CD4-positive, alpha-beta T cell treated with Interleukin-6 for 4 hours (primary cell): ENCODE measurements around the gene AFP.

Experiments
- DNase-seq: peaks from one replicate; pipeline ENCODE4 v3.0.0-alpha.2; 2020; ENCODE audit warnings: mixed read lengths

Gene AFP

DNA sequence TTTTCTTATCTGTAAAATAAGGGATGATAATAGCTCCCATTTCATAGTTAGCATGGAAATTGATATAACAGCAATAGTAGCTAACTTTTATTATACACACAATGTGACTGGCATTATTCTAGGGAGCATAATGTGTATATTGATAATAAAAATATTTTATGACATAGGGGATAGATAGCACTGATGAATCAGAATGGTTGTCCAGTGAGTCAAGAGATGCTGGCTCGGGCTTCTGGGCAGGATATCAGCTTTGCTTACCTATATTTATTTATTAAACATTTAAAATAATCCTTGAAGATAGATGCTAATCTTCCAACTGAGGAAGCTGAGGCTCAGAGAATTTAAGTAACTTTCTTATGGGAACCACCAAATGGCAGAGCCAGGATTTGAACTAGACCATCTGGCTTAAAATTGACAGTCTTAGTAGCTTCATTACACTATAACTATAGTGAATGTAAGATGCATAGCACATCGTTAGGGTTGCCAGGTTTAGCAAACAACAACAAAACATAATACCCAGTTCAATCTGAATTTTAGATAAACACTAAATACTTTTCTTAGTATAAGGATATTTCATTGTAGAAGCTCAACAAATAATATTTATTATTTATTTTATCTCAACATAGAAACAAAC lies 2.7 kb downstream of the AFP start:
- DNase-seq, result no peak

GRCh38 chr4:73439445-73439844 lies 3.4 kb downstream of the AFP start:
- no peak for DNase-seq

DNA sequence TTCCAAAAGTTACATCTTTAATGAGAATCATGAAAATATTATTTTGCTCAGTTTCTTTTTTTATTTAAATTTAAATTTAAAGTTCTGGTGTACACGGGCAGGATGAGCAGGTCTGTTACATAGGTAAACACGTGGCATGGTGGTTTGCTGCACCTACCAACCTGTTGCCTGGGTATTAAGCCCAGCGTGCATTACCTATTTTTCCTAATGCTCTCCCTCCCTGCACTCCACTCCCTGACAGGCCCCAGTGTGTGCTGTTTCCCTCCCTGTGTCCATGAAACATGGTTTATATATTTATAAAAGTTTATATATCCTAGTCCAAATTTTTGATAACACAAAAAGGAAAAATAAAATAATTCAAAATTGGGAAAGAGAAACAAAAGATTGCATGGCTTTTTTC lies 4.0 kb downstream of the AFP start:
- no peak for DNase-seq

DNA sequence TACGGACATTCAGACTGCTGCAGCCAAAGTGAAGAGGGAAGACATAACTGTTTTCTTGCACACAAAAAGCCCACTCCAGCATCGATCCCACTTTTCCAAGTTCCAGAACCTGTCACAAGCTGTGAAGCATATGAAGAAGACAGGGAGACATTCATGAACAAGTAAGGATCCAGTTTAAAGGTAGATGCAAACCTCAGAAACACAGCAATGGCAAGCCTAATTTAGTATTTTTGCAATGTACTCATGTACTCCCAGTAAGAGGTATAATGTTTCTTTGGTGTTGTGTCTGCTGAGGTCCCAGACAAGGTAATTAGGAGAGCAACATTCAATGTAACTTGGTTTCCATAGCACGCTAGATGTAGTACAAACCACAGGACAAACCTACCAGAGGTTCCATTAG lies 4.6 kb downstream of the AFP start:
- DNase-seq, result no peak

- no peak for DNase-seq
Measured at GRCh38 chr4:73442275-73442674, 6.3 kb downstream of the AFP start.

DNA sequence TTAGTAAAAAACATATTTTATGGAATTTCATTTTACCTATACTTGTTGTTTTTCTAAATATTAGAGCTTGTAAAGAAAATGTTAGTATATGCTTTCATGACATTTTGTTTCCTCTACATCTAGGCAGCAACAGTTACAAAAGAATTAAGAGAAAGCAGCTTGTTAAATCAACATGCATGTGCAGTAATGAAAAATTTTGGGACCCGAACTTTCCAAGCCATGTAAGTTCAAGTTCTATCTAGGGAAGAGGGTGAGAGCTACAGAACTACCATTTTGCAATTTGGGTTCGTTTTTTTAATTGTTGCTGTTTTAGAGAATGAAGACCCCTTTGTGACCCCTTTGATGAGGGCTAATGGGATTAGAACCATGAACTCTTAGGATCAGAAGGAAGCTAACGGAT lies 7.2 kb downstream of the AFP start:
- DNase-seq, result no peak

GRCh38 chr4:73445383-73446335 lies 9.6 kb downstream of the AFP start:
- DNase-seq, result no peak

DNA sequence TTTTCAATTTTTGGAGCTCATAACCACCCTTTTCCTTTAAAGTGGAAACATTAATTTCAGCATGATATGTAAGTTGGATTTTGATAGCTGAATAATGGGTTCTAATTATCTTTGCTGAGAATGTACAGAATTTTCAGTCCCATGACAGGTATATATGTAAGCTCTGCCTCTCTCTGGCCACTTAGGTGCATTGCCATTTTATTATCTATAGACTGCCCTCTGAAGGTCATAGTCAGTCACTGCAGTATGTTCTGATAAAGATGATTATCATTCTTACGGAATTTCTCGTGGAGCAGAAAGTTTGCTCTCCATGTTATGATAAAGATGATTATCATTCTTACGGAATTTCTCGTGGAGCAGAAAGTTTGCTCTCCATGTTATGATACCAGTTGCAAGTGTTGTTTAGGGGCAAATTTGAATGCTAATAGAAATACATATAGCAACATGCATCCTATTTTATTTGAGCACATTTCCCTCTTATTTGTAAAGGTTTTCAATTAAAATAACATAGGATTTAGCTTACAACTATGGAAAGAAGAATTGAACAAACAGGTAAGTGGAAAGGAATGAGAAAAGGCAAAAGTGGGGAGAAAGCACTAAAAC lies 10.4 kb downstream of the AFP start:
- DNase-seq, result no peak

DNA sequence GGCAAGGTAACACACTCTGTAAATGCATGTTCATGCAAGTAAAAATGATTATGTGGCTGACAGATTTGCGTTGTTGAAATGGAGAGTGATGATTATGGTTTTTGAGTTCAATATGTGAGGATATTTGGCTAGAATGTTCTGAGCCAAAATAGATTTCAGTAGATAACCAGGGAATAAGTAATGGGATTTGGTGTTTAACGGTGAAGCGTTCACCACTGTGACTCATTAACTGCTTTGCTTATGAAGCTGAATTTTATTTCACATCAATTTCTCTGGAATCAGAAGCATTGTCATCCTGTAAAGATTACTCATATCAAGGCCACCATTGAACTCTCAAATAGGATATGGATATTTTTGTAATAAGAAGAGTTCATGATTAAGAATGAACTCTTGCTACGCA lies 11.7 kb downstream of the AFP start:
- no peak for DNase-seq

DNA sequence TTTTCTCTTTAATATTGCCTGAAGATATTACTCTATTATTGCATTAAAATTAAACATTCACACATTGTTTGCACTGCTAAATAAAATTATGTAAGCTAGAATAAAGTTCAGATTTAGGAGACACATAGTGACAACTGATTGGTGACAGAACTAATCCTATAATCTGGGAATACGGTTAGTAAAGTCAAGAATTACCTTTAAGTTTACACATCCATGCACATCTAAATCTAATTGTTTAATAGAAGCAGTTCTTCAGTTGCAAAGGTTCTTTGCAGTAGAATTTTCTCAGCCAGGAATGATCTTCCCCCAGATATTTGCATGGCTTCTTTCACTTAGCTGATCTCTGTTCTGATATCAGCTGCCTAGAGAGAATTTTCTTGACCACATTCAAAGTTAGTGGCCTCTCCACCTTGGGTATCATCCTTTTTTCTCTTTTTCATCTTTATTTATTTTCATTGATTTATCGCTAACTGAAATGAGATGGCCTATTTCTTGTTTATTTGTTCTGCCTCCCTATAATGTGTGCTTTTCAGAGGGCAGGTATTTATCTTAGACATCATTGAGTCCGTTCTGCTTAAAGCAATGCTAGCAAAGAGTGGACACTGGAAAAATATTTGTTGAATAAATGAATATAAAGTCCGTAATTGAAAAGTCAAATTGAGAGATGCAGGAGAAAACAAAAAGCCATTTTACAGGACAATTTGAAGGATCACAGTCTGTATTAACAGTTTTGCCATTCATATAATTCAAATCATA lies 12.6 kb downstream of the AFP start:
- no peak for DNase-seq

- DNase-seq, result no peak
Measured at GRCh38 chr4:73450398-73451004, 14.5 kb downstream of the AFP start.

- DNase-seq, result no peak
Measured at GRCh38 chr4:73451404-73451803, 15.4 kb downstream of the AFP start.

DNA sequence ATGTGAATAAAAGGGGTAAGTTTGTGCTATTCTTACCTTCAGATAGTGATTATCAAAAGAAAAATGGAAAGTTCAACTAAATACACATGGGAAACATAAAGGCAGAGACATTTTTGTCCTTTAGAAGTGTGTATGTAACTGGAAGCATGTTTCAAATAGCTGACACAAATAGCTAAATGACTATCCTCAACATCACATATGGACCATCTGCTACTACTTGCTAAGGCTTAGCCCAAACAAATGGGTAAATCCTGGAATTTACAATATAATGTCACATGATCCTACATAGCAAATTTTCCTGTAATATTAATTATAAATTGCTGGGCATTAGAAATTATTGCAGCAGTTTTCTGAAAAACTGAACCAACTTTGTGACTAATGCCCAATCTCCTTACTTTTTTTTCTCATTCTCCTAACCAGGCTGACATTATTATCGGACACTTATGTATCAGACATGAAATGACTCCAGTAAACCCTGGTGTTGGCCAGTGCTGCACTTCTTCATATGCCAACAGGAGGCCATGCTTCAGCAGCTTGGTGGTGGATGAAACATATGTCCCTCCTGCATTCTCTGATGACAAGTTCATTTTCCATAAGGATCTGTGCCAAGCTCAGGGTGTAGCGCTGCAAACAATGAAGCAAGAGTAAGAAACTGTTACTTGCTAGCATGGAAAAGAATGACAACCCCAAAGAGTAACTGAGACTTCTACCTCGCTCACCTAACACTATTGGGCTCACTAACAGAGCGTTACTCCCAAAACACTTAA lies 16.1 kb downstream of the AFP start:
- no peak for DNase-seq

DNA sequence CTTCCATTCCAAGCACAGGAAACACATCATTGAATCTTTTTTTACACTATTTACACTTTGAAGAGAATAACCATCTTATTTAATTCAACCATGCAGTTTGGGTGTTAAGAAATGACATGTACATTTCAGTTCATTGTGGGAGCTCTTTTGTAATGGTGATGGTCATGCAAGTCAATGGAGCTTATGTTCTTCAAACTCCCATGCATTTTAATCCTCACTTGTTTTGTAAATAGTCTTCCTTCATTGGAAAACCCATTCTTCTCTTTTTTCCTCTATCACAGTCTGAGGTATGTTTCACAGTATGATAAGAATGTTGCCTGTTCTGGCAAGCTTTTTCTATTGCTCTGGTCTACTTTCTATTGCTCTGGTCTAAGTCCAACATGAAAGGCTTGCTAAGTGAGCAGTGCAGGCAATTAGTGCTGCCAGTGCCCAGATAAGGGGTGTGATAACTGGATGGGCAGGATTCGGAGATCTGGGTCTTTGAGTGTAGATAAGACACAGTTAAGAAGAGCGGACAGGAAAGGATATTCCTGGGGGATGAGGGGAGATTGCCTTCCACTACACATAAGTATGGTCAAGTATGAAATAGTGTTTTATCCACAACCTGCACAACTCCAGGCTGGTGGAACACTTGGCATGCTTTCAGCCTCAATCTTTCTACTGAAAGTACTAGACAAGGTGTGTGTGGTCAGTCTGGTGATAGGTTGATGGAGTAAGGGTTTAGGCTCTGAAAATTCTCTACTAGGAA lies 17.1 kb downstream of the AFP start:
- DNase-seq, result no peak

- DNase-seq, result no peak
Measured at GRCh38 chr4:73453701-73454005, 17.6 kb downstream of the AFP start.

- no peak for DNase-seq
Measured at GRCh38 chr4:73454920-73455319, 18.9 kb downstream of the AFP start.

DNA sequence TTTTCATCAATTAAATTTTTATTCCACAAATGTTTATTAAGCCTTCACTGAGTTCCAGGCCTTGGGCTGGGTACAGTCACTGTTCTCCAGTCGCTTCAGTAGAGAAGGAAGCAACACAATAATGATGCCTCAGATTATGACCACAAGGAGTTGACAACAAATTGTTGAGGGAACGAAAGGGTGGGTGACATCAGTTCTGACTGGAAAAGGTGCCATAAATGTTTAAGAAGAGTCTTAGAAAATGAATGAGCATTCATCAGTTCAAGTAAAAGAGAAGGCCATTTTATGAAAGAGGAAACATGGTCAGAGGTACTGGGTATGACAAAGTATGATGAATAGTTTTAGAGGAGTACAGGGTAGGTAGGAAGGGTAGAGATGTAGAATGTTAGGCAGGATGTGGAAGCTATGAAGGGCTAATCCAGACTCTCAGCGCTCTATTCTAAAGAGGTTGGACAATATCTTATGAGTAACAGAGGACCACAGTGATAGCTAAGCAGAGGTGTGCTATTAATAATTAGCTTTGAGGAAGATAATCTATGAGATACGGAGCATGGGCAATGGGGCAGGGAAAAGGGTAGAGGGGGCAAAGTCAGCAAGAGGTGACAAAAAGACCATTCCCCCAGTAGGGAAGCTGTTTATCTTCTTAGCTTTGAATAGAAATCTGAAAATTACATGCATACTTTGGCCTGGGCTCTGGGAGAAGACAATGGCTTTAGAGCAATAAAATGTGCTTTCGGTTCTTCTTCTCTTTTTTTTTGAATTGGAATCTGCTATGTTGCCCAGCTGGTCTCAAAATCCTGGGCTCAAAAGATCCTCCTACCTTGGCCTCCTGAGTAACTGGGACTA lies 20.4 kb downstream of the AFP start:
- no peak for DNase-seq

DNA sequence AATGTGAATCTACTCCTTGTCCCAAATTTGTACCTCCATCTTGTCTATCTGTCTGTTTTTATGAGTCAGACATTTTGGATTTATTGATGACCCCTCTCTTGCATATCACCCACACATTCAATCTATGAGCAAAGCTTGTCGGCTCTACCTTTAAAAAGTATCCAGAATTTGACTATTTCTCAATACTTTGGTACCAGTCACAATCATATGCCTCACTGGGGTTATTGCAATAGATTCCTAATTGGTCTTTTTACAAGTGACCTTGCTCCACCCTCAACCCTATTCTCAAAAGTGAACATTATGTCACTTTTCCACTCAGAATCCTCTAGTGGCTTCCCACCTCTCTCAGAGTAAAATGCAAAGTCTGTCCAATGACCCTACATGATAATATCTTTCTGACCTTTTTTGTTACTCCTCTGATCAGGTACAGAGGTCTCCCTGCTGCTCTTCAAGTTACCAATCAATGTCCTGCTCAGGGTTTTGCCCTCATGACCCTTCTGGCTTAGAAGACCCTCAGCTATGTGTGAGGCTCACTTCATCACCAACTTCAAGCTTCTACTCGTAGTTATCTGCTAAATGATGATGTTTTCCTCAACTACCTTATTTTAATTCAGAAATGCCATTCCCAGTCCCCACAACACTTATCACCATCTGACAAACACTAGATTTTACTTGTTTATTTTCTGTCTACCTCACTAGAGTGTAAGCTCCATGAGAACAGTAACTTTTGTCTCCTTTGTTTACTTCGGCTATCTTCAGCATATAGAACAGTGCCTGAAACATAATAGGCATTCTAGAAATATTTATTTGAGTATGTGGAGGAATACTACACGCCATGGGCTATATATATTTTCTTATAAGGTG lies 22.4 kb downstream of the AFP start:
- no peak for DNase-seq

DNA sequence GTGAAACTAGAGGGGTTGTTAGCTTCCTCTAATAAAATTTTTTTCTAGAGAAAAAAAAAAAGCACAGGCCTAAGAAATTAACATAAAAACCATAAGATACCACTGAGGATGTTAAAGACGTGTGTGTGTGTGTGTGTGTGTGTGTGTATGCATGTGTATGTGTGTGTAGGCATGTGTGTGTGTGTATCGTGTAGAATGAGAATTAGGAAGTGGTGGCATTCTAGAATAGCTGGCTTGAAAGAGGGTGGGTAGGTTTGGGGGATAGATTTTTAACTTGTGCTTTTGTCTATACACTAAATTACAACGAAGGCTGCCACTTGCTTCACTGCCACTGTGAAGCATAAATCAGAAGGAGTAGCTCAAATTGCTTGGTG lies 23.0 kb downstream of the AFP start:
- no peak for DNase-seq
